HL-60/S4 treated with retinoic acid at 250 ng/mL for 4 days and 3 days (cell line): ENCODE measurements around the gene PGM2L1.
"Not testable (repeated sequence)": the region's sequence is repeated elsewhere in the genome, so short reads cannot be mapped to it uniquely, and the experiment has no call there.

Experiments
- in situ Hi-C: fragments of 300-500 bp; cut with MboI; formaldehyde crosslinking; loops from 2 replicates; pipeline ENCODE4 v1.7.0; 2022; ENCODE audit warnings: low sequenced_read_pairs

Gene PGM2L1

DNA sequence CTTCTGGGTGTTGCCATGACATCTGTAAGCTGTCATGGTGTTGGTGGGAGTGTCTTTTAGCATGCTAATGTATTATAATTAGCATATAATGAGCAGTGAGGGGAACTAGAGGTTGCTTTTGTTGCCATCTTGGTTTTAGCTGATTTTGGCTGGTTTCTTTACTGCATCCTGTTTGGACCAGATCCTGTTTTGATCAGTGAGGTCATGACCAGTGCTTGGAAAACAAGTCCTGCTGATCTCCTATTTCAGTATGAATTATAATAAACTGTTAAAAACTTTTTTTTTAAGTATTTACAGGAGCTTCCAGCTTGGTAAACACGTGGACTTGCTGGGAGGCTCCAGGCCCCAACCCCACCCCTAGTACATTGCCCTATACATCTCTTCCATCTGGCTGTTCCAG lies 56.3 kb downstream of the PGM2L1 start:
- in situ Hi-C loops, result no loop called here

DNA sequence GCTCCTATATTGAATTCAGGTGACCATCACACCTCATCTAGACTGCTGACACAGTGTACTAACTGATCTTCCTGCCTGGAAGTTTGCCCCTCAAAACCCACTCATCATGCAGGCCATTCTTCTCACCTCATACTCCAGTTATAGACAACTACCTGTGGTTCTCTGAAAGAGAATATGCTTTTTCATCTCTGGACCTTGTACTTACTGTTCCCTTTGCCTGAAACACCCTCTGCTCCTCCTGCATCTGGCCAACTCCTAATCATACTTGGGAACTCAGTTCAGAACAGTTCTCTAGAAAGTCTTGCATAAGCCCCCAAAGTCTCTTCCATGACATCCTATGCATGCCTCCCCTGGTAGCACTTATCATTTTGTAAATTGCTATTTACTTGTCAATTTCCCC lies 58.6 kb downstream of the PGM2L1 start:
- in situ Hi-C loops, result no loop called here

DNA sequence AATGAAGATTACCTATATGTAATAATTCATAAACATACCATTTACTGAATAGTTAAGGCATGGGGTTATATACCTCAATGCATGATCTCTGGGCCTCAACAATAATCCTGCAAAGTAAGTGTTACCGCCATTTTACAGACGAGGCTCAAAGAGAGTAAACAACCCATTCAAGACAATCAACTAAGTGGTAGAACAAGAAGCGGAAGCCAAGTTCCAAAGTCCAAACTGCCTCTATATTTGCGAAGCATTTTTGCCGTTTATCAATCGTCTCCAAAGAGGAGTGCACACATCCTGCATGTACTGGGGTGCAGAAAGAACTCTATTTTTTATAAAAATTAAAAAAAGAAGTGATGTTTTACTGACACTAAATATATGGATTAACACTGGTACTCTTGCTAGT lies 59.3 kb downstream of the PGM2L1 start:
- in situ Hi-C loops, result no loop called here

DNA sequence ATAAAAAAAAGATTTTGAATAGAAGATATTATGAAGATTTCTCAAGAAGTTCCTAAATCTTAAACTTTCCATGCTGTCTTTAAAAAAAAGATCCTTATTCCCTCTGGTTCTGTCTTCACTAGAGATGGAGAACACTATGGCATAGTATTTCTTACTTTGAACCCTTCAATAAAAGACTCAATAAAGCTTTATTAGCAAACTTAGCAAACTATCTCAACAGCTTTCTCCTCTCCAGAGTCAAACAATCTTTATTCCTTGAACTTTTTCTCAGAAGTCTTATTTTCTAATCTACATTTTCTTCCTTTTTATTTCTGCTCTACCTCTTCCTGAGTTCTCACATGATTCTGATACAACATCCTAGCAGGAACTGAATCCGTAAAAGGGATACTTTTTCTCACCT lies 65.0 kb downstream of the PGM2L1 start:
- in situ Hi-C loops, result no loop called here

DNA sequence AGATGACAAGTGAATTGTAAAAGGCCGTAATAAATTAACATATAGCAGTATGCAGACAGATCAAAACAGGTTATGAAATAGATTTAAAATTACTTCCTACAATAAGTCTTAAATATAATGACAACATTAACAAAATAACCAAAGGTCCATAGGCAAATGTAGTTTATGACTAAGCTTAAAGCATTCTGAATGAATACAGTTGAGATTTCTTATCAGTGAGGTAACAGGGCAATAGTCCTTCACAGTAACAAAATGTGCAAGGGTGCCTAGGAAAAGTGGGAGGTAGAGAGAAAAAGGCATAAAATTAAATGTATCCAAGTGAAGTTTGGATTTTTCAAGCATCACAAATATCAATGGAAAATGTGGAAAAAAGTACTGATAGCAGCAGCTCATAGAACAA lies 65.9 kb downstream of the PGM2L1 start:
- in situ Hi-C loops, result no loop called here

DNA sequence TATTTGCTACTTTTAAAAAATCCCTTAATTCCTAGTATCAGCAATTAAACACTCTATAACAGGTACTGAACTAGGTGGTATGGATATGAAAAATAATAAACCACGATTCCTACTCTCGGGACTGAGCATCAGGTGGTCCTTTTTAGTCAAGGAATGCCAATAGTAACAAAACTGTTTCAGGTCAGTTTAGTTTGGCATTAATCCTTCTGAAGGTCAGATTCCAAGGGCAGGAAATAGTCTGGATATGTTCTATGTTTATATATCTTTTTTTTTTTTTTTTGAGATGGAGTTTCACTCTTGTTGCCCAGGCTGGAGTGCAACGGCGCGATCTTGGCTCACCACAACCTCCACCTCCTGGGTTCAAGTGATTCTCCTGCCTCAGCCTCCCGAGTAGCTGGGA lies 67.2 kb downstream of the PGM2L1 start:
- in situ Hi-C loops, result not testable (repeated sequence)

DNA sequence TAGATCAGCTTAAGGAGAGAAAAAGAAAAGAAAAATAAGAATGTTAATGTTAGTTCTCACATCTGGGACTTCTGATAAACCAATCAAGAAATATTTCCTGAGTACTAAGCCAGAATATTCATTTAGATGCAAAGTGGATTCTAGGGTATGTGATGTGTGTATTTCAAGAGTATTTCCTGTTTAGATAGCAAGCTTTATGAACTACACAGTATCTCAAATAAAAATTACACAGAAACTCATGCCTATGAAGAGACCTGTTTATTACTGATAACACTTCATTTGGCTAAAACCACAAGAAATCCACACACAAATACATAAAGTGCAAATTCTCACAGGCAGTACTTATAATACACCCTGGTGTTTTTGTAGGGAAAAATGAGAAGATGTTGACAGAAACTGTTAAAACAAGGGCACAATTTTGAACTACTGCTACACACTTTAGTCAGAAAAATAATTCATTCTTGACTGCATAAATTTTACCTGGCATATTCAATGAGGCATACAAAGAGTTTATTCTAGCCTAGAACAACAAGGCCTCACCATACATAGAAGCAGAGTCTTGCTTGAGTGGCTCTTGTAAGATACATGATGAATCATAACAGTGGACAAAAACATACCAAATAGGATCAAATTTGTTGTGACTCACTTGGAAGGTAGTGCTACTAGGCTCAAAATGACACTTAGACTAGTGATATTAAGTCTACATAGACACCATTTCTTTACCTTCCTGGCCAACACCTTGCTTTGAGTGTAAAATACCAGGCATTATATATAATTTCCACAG lies 68.0 kb downstream of the PGM2L1 start:
- in situ Hi-C loops, result no loop called here

DNA sequence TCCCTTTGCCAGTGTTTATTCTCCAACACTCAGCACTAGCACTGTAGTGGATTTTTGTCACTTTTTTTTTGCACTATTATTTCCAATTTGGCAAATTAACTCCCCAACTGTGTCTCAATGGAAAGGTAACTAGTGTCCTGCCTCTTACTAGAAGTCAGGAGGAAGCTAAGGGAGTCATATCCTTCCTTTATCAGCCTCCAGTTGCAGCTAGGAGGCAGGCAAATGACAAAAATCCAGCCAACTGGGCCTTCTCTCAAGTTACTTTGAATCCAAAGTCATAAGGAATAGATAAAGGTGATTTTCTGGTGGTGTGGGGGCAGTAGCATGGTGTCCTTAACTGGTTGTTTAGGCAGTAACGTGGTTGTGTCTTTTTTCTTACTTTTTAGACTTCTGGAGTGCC lies 71.2 kb downstream of the PGM2L1 start:
- in situ Hi-C loops, result no loop called here

DNA sequence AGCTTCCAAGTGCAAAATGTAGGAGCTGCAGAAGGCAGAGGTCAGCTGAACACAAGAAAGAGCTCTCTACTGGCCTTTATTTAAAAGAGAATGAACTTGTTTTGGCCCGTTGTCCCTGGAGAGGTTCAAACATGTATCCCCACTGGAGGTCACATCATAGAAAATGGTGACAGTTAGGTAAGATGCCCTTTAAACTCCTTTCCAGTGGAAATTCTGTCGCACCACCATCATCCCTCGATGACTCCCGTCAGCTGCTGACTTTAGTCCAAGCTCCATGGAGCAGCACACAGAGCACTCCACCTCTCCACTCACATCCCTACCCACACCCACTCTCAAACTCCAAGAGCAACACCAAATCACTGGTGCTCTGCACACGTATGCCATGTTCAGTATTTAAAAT lies 71.6 kb downstream of the PGM2L1 start:
- in situ Hi-C loops, result no loop called here

DNA sequence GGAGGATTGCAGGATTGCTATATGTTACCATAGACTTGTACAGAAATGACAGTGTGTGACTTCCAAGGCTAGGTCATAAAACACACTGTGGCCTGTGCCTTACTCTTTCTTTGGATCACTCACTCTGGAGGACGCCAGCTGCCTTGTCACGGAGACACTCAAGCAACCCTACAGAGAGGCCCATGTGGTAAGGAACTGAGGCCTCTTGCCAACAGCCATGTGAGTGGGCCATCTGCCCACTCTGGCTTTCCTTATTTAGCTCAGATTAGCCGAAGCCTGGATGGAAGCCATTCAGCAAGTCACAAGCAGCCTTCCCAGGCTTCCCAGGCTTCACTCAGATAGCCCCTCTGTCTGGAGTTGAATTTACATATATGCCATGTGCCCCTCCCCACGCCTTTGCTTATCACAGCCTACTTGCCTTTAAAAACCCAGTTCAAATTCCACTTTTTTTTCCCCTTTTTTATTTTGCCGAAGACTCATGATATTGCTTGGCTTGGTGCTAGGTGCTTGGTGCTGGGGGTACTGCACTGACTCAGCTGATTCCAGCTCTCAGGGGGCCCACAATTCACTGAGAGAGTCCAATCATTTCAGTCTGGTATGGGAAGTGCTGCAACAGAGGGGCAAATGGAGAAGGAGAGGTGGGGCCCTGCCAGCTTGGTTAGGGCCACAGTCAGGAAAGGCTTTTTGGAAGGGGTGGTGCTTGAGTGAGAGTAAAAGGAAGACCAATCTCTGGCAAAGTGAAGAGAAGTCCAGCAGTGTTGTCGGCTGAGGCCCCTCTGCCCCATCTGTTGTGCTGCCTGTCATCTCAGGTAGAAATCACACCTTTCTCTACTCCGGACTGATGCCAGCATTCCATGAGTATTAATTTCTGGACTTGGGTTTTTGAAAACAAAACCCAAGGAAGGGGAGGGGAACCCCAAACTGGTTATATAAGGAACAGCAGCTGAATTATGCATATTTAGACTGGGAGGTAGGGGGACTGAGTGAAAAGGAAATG lies 72.3 kb downstream of the PGM2L1 start:
- in situ Hi-C loops, result no loop called here

DNA sequence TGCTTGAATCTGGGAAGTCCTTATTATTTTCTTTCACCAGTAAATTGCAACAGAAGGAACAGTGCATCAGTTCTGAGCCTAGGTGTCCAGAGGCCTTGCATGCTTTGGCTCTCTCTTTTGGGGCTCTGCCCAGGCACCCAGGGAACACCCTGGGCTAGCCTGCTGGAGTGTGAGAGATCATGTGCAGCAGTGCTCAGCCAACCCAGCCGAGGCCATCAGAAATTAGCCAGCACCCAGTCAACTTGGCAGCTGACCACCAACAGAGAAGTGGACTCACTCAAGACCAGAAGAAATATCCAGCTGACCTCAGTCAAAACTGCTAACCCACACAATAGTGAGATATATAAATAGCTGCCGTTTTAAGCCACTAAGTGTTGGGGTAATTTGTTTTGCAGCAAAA lies 75.6 kb downstream of the PGM2L1 start:
- in situ Hi-C loops, result no loop called here

DNA sequence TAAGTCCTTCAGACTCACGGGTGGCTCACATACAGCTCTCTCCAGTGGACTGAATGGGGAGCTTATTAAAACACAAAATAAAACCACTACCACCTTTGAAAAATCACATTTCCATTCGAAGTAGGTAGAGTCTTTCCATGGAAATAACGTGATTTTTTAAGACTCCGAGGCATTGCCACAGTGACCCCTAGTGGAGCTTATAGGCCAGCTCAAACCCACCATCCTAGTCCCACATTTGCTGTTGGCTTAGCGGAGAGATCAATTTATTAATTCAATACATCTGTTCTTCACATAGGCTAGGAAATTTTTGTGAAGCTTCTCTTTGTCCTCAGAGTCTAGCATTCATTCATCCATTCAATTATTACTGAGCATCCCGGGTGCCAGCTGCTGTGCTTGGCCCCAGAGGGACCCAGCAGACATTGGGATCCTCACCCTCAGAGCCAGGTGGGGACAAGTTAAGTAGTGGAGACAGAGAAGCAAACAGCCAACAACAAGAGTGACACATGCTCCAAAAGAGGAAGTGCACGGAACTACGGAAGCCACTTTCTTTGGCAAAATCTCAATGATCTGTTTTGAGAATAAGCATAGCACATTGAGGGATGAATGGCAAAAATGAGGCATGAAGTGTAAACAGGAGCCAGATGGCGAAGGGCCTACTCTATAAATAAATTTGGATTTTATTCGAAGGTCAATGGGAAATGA lies 76.6 kb downstream of the PGM2L1 start:
- in situ Hi-C loops, result no loop called here

DNA sequence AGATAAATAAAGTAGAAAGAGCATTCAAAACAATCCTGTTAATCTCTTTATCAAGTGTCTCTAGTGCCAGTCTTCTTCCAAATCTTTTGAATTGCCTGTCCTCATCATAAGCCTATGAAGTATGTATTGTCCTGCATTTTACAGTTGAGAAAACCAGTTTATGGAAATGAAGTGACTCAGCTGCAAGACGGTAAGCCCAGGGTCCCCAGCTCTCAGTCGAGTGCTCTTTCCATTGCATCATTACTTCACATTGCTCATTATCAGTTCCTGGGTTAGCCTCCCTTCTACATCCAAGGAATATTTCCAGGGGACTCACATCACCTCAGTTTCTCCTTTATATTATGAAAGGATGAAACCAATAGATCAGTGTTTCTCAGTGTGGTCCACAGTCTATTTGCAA lies 77.7 kb downstream of the PGM2L1 start:
- in situ Hi-C loops, result no loop called here

DNA sequence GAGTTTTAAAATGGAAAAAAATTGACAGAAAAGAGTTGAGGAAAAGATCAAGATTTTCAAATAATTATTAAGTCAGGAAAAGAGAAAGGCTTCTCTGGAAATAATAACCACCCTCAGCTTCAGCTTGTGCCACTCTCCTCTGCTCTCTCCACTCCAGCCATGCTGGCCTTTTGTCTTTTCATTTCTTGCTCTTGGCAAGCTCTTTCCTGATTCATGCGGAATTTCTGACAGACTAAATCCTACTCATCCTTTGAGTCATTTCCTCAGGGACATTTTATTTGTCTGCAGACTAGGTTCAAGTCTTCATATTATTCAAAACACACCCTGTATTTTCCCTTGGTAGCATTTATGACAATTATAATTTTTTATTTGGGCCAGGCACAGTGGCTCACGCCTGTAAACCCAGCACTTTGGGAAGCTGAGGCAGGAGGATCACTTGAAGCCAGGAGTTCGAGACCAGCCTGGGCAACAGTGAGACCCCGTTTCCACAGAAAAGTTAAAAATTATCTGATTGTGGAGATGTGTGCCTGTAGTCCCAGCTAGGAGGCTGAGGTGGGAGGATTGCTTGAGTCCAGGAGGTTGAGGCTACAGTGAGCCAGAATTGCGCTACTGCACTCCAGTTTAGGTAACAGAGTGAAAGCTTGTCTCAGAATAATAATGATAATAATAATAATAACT lies 79.0 kb downstream of the PGM2L1 start:
- in situ Hi-C loops, result no loop called here

DNA sequence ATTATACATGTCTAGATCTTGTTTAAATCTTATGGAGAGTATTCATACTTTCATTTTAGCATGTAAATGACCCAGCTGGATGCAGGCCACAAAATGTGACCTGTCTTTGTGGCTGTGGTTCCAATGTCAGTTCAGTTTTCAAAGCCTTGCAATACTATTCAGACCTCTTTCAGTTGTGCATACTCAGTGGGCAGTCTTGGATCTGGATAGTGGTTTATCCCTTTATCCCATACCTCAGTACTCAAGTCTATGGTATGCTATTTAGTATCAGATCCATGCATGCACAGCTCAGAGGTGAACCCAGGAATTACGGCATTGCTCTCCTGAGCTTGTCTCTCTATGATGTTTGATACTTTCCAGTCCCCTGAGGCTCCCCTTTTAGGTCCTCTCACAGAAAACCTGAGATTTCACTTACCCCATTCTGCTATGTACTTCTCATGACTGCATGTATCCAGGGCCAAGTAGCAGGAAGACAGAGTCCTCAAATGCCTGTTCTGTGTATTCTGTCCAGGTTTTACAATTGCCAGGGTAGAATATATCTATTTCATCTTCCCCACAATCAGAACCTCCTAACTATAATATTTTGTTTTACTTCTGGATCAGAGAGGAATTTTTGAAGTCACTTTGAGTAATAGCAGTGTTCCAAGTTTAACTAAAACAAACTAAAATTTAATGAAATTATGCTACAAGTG lies 79.8 kb downstream of the PGM2L1 start:
- in situ Hi-C loops, result no loop called here

DNA sequence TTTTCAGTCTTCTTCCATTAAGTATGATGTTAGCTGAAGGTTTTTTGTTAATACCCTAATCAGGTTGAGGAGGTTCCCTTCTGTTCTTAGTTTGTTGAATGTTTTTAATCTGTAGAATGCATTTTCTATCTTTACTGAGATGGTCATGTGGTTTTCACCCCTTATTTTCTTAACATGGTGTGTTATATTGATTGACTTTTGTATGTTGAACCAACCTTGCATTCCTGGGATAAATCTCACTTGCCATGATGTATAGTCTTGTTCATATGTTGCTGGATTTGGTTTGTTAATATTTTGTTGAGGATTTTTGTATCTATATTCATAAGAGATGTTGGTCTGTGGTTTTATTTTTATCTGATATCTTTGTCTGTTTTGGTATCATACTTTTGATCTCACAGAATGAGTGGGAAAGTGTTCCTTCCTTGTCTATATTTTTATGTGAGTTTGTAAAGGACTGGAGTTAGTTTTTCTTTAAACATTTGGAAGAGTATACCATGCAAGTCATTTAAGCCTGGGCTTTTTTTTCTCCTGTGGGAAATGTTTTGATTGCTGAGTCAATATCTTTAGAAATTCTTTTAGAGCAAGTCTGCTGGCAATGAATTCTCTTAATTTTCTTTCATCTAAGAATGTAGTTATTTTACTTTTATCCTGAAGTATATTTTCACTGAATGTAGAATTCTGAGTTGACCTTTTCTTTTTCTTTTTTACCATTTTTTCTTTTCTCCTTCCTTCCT lies 81.3 kb downstream of the PGM2L1 start:
- in situ Hi-C loops, result no loop called here

DNA sequence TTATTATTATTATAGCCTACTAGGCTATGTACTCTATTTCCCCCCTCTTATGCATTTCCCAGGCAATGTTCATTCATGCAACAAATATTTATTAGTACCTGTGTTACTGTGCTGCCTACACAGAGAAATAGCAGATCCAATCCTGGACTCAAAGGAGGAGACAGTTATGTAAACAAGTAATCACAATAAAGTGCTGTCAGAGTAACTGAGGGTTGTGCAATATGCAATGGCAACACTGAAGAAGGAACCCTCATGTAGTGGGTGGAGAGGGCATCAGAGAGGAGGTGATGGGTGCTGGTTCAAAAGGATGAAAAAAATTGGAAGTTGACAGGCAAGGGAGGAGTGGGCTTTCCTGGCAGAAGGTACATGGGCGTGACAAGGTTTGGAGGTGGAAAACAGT lies 85.9 kb downstream of the PGM2L1 start:
- in situ Hi-C loops, result no loop called here

DNA sequence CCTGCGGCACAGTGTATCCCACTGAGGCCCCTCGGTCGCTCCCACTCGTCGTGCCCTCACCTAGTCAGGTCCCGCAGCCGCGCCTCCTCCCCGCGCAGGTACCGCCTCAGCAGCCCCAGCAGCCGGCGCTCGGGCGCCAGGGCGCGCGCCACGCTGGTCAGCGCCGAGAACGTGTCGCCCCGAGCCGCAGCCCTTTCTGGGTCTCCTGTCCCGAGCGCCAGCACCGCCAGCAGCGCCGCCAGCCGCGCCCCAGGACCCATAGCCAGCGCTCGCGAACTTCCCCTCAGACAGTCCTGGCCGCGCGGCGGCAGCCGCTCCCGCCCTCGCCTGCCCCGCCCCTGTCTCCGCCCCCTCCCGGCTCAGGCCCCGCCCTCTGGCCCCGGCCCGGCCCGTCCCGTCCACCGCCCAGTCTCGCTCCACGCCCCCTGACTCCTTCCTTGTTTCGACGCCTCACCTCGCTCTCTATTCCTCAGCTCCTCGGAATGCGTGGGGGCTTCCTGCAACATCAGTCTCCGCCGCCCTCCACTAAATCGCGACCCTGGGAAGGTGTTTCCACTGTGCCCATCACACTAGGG lies 86.8 kb downstream of the PGM2L1 start, which contains the start of gene P4HA3:
Gene P4HA3 (minus strand): TSS at position 289 of the 575 bp plus-strand sequence. CDS start 29 bp downstream, at position 260.
- in situ Hi-C loops, result no loop called here

DNA sequence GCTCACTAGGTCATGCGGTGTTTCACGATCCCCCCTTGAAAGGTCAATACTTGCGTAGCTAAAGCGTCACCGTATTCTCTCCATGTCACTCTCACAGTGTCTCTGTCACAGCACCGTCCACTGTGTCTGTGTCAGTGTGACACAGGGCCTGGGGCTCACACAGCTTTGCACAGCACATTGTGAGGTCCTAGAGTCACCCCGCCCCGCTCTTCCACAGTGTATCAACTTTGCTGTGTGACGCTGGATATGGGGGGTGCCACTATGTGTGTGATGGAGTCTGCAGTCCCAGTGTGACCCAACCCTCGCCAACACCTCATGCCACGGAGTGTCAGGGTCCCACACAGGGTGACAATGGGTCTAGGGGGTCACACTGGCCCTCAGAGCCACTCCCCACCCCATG lies 87.4 kb downstream of the PGM2L1 start:
- in situ Hi-C loops, result no loop called here
